HEK293 (cell line): Measurements from ENCODE around the gene TSEN54.

Experiments
- CTCF ChIA-PET: fragments of 350-600 bp; formaldehyde crosslinking; extraction: SDS; loops from one replicate; lab custom pipeline; 2021; ENCODE audit warnings: antibody characterized with exemption; lab: Yijun Ruan, JAX
- POLR2A ChIA-PET: fragments of 300-600 bp; formaldehyde crosslinking; extraction: SDS; loops from one replicate; lab custom pipeline; 2020; ENCODE audit warnings: antibody characterized with exemption, inconsistent platforms; lab: Yijun Ruan, JAX
- H3K27ac ChIP-seq: fragments of 200-500 bp; sonication (Bioruptor generic); 2 replicates; pipeline ENCODE4 v1.5.1; 2014; ENCODE audit warnings: low read depth, low read length, control low read depth, inconsistent platforms; ENCODE audit errors: extremely low read depth
- H3K36me3 ChIP-seq, 2 experiments: fragments of 200-500 bp in 1 of 2; sonication (Bioruptor generic) in 1 of 2; 1 replicate in 1 of 2; 2 replicates in 1 of 2; pipeline ENCODE4 v1.5.1; 2014 to 2017; ENCODE audit warnings: inconsistent platforms in 2 of 2, low read length in 2 of 2; ENCODE audit not compliant: control insufficient read depth in 2 of 2, insufficient read depth in 1 of 2
- H3K4me1 ChIP-seq: fragments of 200-500 bp; sonication (Bioruptor generic); 2 replicates; pipeline ENCODE4 v1.5.1; 2014; ENCODE audit warnings: mild to moderate bottlenecking, low read length, inconsistent platforms; ENCODE audit not compliant: control insufficient read depth, insufficient read depth
- H3K4me3 ChIP-seq: 2 replicates; pipeline ENCODE4 v1.5.1; 2011; ENCODE audit warnings: low read depth, mild to moderate bottlenecking, control low read depth, low read length, moderate library complexity
- H3K9me3 ChIP-seq: fragments of 200-500 bp; sonication (Bioruptor generic); 2 replicates; pipeline ENCODE4 v1.5.1; 2014; ENCODE audit warnings: low read depth, low read length, inconsistent platforms; ENCODE audit not compliant: control insufficient read depth, insufficient read depth
- GFI1B ChIP-seq: fragments of 450-650 bp; formaldehyde crosslinking; IDR thresholded peaks from 2 replicates; pipeline ENCODE4 v1.5.1; 2016; ENCODE audit warnings: missing biosample characterization, missing genetic modification characterization
- GLIS2 ChIP-seq: fragments of 450-650 bp; formaldehyde crosslinking; IDR thresholded peaks from 2 replicates; pipeline ENCODE4 v1.5.1; 2016; ENCODE audit warnings: missing biosample characterization, missing genetic modification characterization
- HOXC10 ChIP-seq: sonication (generic); formaldehyde crosslinking; IDR thresholded peaks from 2 replicates; pipeline ENCODE4 v1.8.1; 2023; ENCODE audit warnings: mild to moderate bottlenecking, missing genetic modification reagents
- PRDM4 ChIP-seq: fragments of 450-650 bp; formaldehyde crosslinking; IDR thresholded peaks from 2 replicates; pipeline ENCODE4 v1.5.1; 2017; ENCODE audit warnings: missing biosample characterization, missing genetic modification characterization
- SALL2 ChIP-seq: fragments of 450-650 bp; formaldehyde crosslinking; IDR thresholded peaks from 2 replicates; pipeline ENCODE4 v1.5.0; 2017; ENCODE audit warnings: missing biosample characterization, mild to moderate bottlenecking, missing genetic modification characterization, borderline replicate concordance
- TCF7L2 ChIP-seq: IDR thresholded peaks from 2 replicates; pipeline ENCODE4 v1.6.1; 2011; ENCODE audit warnings: low read depth, mild to moderate bottlenecking, inconsistent platforms, low read length, moderate library complexity, borderline replicate concordance
- ZEB2 ChIP-seq: fragments of 450-650 bp; formaldehyde crosslinking; IDR thresholded peaks from 2 replicates; pipeline ENCODE4 v1.5.1; 2016; ENCODE audit warnings: missing biosample characterization, missing genetic modification characterization
- ZFP69B ChIP-seq: fragments of 450-650 bp; formaldehyde crosslinking; IDR thresholded peaks from 2 replicates; pipeline ENCODE4 v1.5.1; 2016; ENCODE audit warnings: missing biosample characterization, missing genetic modification characterization
- ZNF10 ChIP-seq: fragments of 450-650 bp; formaldehyde crosslinking; IDR thresholded peaks from 2 replicates; pipeline ENCODE4 v1.5.1; 2017; ENCODE audit warnings: missing biosample characterization, missing genetic modification characterization
- ZNF121 ChIP-seq: fragments of 450-650 bp; formaldehyde crosslinking; IDR thresholded peaks from 2 replicates; pipeline ENCODE4 v1.5.1; 2016; ENCODE audit warnings: missing biosample characterization, missing genetic modification characterization
- ZNF133 ChIP-seq: fragments of 450-650 bp; formaldehyde crosslinking; IDR thresholded peaks from 2 replicates; pipeline ENCODE4 v1.5.1; 2016; ENCODE audit warnings: missing biosample characterization, missing genetic modification characterization
- ZNF37A ChIP-seq: fragments of 450-650 bp; IDR thresholded peaks from 2 replicates; pipeline ENCODE4 v1.5.1; 2018; ENCODE audit warnings: missing biosample characterization, missing genetic modification characterization
- ZNF391 ChIP-seq: fragments of 450-650 bp; formaldehyde crosslinking; IDR thresholded peaks from 2 replicates; pipeline ENCODE4 v1.5.1; 2016; ENCODE audit warnings: low read depth, missing biosample characterization, missing genetic modification characterization, borderline replicate concordance
- ZNF521 ChIP-seq: fragments of 450-650 bp; formaldehyde crosslinking; IDR thresholded peaks from 2 replicates; pipeline ENCODE4 v1.5.1; 2017; ENCODE audit warnings: missing biosample characterization, mild to moderate bottlenecking, missing genetic modification characterization
- ZNF529 ChIP-seq: fragments of 450-650 bp; formaldehyde crosslinking; IDR thresholded peaks from 2 replicates; pipeline ENCODE4 v1.5.1; 2017; ENCODE audit warnings: missing genetic modification characterization, missing biosample characterization; ENCODE audit not compliant: insufficient replicate concordance
- ZNF580 ChIP-seq: fragments of 450-650 bp; formaldehyde crosslinking; IDR thresholded peaks from 2 replicates; pipeline ENCODE4 v1.5.1; 2016; ENCODE audit warnings: missing biosample characterization, missing genetic modification characterization
- ZNF610 ChIP-seq: fragments of 450-650 bp; formaldehyde crosslinking; IDR thresholded peaks from 2 replicates; pipeline ENCODE4 v1.5.1; 2016; ENCODE audit warnings: missing biosample characterization, missing genetic modification characterization, borderline replicate concordance
- ZSCAN16 ChIP-seq: fragments of 450-650 bp; formaldehyde crosslinking; IDR thresholded peaks from 2 replicates; pipeline ENCODE4 v1.5.1; 2016; ENCODE audit warnings: missing biosample characterization, missing genetic modification characterization
- TF ChIP-seq, protein P1 (sequence below): fragments of 450-650 bp; formaldehyde crosslinking; IDR thresholded peaks from 2 replicates; pipeline ENCODE4 v1.5.1; 2016; ENCODE audit warnings: missing biosample characterization, missing genetic modification characterization
- TF ChIP-seq, protein P2 (sequence below): fragments of 450-650 bp; formaldehyde crosslinking; conservative IDR thresholded peaks from 2 replicates; pipeline ENCODE4 v1.5.1; 2016; ENCODE audit warnings: low read depth, missing biosample characterization, missing genetic modification characterization

TSEN54 gene

DNA sequence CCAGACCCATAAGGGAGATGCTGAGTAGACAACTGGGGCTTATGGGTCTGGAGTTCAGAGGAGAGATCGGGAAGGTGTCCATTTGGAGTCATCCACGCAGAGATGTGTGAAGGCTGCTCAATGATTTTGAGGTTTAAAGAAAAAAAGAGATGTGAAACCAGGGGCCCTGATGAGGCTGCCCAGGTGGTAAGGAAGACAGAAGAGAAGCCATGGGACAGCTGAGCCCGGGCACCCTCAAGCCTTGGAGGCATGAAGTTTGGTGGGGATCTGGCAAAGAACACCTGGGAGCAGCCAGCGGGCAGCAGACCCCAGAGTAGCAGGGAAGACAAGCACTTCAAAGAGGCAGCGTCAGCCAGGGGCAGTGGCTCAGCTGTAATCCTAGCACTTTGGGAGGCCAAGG is 50.5 kb downstream of the TSEN54 start:
- Histone ChIP-seq H3K36me3 (peaks cover 0 to 25% of the 10 kb centered on the region in 2 experiments; a peak in 1 of 3 replicates), H3K4me3 (no peak overlapping the region), H3K9me3 (no peaks in the 10 kb centered on the region), H3K27ac (no peak overlapping the region), H3K4me1 (no peaks in the 10 kb centered on the region)
- TF ChIP-seq ZNF521 (tag by site-specific recombination) = no peak
- TF ChIP-seq ZNF121 (tag by site-specific recombination) = no peak
- TF ChIP-seq ZNF37A (tag by site-specific recombination) = no peak
- no peak for TF ChIP-seq ZFP69B
- no peak for TF ChIP-seq TCF7L2
- TF ChIP-seq ZNF580 (tag by site-specific recombination) = no peak
- no peak for TF ChIP-seq ZNF529 (tag by site-specific recombination)
- no peak for TF ChIP-seq GFI1B
- TF ChIP-seq ZNF610 (tag by site-specific recombination) = no peak
- TF ChIP-seq SALL2 (tag by site-specific recombination) = no peak
- TF ChIP-seq, protein P1, sequence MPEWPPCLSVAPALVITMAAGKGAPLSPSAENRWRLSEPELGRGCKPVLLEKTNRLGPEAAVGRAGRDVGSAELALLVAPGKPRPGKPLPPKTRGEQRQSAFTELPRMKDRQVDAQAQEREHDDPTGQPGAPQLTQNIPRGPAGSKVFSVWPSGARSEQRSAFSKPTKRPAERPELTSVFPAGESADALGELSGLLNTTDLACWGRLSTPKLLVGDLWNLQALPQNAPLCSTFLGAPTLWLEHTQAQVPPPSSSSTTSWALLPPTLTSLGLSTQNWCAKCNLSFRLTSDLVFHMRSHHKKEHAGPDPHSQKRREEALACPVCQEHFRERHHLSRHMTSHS (tag by site-specific recombination) = no peak
- TF ChIP-seq, protein P2, sequence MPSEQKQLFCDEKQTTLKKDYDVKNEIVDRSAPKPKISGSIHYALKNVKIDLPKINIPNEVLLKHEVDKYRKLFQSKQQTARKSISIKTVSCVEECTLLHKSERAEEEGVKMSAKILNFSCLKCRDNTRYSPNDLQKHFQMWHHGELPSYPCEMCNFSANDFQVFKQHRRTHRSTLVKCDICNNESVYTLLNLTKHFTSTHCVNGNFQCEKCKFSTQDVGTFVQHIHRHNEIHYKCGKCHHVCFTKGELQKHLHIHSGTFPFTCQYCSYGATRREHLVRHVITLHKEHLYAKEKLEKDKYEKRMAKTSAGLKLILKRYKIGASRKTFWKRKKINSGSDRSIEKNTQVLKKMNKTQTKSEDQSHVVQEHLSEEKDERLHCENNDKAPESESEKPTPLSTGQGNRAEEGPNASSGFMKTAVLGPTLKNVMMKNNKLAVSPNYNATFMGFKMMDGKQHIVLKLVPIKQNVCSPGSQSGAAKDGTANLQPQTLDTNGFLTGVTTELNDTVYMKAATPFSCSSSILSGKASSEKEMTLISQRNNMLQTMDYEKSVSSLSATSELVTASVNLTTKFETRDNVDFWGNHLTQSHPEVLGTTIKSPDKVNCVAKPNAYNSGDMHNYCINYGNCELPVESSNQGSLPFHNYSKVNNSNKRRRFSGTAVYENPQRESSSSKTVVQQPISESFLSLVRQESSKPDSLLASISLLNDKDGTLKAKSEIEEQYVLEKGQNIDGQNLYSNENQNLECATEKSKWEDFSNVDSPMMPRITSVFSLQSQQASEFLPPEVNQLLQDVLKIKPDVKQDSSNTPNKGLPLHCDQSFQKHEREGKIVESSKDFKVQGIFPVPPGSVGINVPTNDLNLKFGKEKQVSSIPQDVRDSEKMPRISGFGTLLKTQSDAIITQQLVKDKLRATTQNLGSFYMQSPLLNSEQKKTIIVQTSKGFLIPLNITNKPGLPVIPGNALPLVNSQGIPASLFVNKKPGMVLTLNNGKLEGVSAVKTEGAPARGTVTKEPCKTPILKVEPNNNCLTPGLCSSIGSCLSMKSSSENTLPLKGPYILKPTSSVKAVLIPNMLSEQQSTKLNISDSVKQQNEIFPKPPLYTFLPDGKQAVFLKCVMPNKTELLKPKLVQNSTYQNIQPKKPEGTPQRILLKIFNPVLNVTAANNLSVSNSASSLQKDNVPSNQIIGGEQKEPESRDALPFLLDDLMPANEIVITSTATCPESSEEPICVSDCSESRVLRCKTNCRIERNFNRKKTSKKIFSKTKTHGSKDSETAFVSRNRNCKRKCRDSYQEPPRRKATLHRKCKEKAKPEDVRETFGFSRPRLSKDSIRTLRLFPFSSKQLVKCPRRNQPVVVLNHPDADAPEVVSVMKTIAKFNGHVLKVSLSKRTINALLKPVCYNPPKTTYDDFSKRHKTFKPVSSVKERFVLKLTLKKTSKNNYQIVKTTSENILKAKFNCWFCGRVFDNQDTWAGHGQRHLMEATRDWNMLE = no peak
- TF ChIP-seq PRDM4 (tag by site-specific recombination) = no peak
- TF ChIP-seq ZNF133 (tag by site-specific recombination) = no peak
- ChIA-PET CTCF (interaction anchor here (1.1 kb wide), 1 partner anchor 35 kb away, joined by 3 read pairs; no protein-coding TSS in a partner anchor), POLR2A (interaction anchor here (1.2 kb wide), 1 partner anchor 23 kb away, joined by 3 read pairs; no protein-coding TSS in a partner anchor)

DNA sequence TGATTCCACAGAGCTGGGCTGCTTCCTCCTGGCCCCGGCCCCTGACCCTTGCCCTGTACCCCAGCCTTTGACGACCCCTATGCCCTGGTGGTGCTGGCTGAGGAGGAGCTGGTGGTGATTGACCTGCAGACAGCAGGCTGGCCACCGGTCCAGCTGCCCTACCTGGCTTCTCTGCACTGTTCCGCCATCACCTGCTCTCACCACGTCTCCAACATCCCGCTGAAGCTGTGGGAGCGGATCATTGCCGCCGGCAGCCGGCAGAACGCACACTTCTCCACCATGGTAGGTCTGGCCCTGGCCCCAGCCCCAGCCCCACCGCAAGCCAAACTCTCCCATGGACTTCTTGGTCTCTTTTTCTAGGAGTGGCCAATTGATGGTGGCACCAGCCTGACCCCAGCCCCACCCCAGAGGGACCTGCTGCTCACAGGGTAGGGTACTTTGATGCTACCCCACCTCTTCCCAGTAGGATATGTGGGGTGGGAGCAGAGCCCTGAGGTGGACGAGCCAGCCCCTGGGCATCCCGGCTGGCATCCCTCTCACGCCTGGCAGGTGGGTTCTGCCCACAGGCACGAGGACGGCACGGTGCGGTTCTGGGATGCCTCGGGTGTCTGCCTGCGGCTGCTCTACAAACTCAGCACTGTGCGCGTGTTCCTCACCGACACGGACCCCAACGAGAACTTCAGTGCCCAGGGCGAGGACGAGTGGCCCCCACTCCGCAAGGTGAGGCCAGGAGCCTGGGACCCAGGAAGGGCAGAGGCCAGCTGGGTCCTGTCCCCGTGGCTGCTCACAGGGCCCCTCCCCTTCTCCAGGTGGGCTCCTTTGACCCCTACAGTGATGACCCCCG is 52.3 kb downstream of the TSEN54 start:
- ChIA-PET CTCF (interaction anchor here (0.5 kb wide), 1 partner anchor 287 kb away, joined by 4 read pairs; no protein-coding TSS in a partner anchor), POLR2A (no interaction called here)
- Histone ChIP-seq H3K4me3 (no peak overlapping the region), H3K27ac (no peak overlapping the region), H3K36me3 (peaks cover 0 to 15% of the 10 kb centered on the region in 2 experiments; a peak in 1 of 3 replicates), H3K4me1 (no peaks in the 10 kb centered on the region), H3K9me3 (no peaks in the 10 kb centered on the region)
- TF ChIP-seq HOXC10 (CRISPR knock-in tag) (no peak), ZEB2 (tag by site-specific recombination) (no peak), GLIS2 (tag by site-specific recombination) (no peak), ZNF10 (tag by site-specific recombination) (no peak), ZSCAN16 (tag by site-specific recombination) (no peak), ZNF391 (tag by site-specific recombination) (no peak)
